GM18867 (cell line): ENCODE results near the gene F2RL3.
A peak's percentile ranks its signal among the peaks of the same experiment; 100 is the strongest.

Experiments used
- ATAC-seq: cut with Tn5 transposase; IDR thresholded peaks from one replicate; pipeline ENCODE4 v1.9.1; 2021; ENCODE audit warnings: mild to moderate bottlenecking, moderate library complexity; ENCODE audit not compliant: unreplicated experiment

Gene F2RL3

GRCh38 chr19:16892868-16893685 lies 4.3 kb downstream of the F2RL3 start:
- ATAC-seq = no peak

DNA sequence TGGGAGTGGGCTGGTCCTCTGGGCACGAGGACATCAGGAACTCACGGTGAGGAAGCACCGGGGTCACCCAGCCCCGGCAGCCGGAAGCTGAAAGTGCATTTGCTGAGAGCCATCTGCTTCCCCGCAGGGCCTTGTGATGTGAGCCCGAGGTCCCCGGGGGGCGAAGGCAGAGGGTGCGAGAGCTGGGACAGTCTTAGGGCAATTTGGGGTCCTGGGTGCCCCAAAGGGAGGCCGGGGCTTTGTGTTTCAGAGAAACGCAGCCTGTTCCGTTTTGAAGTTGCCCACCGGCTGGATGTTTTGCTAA lies 4.8 kb downstream of the F2RL3 start:
- no peak for ATAC-seq

GRCh38 chr19:16894080-16894479 lies 5.3 kb downstream of the F2RL3 start:
- ATAC-seq = no peak

DNA sequence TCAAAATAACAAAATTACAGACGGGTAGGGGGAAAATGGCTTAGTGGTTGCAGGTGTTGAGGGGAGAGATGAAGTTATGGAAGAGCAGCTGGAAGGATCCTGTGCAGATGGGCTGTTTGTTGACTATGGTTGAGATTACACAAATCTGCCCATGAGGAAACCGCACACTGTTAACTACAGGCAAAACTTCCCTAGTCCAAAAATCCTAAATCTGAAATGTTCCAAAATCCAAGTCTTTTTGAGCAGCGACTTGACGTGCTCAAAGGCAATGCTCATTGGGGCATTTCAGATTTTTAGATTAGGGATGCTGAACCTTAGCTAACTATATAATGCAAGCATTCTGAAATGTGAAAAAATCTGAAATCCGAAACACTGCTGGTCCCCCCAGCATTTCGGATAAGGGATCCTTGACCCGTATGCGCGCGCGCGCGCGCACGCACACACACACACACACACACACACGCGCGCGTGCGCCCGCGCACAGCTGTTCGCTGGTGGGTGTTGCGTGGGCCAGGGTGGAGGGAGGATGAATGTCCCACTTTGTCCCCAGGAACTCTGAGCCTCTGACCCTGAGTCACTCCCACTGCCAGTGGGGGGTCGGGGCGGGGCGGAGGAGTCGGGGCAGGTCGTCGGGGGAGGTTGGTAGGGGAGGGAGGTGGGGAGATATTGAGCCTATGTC lies 6.8 kb downstream of the F2RL3 start:
- ATAC-seq = no peak

- ATAC-seq = peak; percentile 30
Observed at GRCh38 chr19:16896146-16897028, 7.6 kb downstream of the F2RL3 start.

DNA sequence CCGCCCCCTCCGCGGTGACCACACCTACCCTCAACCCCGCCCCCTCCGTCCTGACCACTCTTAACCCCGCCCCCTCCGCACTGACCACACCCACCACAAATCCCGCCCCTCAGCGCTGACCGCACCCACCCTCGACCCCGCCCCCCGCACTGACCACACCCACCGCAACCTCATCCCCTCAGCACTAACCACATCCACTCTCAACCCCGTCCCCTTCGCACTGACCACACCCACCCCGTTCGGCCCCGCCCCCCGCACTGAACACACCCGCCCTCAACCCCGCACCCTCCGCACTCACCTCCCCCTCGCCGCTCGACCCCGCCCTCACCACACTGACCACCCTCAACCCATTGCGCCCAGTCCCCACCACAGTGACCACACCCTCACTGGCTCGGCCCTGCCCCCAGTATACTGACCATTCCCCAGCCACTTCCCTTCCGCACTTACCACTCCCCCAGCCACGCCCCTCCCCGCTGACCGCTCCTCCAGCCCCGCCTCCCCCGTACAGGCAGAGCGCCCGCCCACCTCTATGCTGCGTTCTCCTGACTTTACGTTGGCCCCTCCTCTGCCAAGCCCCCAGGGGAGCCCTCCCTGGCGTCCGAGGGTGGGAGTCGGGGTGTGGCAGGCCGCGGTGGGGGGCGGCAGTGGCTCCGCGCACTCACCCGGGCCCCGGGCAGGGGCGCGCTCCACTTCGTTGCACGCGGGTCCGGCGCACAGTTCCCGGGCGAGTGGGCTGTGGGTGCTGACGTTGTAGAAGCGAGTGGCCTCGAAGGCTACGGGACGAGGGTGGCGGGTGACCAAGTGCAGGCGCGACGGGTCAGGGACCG lies 8.4 kb downstream of the F2RL3 start:
- ATAC-seq = peak; percentile 60

GRCh38 chr19:16897856-16898161 lies 9.0 kb downstream of the F2RL3 start:
- no peak for ATAC-seq

- no peak for ATAC-seq
Observed at GRCh38 chr19:16898361-16899015, 9.7 kb downstream of the F2RL3 start.

DNA sequence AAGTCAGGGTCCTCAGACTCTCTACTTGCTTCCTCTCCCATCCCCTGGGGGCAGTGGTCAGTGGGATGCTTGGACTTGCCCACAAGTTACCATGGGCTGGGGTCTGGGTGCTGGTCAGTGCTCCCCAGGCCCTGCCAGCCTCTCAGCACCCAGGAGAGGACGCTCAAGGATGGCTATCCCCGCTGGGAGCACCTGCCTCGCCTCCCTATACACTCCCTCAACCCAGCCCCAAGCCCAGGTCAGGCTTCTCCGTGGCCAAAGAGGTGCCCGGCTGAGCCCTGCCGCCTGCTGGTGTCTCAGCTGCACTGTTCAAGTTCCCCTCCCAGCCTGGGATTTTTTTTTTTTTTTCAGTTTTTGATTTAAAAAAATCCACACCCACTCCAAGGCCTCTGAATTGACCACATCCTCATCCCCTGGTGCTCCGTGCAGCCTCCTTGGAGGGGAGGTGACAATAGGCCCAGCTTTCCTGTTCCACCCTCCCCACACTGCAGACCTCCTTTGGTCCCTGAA lies 10.8 kb downstream of the F2RL3 start:
- no peak for ATAC-seq

DNA sequence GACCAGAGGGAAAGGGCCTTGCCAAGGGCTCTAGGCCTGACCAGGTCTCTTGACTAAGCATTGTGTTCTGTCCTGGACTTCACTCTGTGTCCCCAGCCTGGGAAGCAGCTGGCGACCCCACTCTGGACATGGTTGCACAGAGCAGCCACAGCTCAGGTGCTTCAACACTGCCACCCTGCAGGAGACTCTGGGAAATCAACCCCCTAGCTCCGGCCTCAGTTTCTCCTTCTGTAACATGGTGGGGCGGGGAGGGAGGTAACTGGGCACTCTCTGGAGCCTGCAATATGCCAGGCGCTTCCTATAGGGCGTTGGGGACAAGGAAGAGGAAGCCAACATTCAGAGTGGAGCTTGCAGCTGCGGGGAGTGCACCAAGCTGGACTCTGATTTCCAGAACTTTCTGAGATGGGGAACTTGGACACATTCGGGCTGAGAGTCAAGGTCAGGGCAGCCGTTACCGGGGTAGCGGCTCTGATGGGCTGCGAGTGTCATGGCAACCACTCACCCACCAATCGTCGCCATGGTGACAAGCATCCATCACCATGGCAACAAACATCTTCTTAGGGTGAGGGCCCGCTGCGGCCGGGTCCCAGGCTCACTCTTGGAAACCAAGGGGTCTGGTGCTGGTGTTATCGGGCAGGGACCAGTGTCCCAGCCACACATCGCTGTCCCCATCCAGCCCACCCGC lies 12.8 kb downstream of the F2RL3 start:
- no peak for ATAC-seq

DNA sequence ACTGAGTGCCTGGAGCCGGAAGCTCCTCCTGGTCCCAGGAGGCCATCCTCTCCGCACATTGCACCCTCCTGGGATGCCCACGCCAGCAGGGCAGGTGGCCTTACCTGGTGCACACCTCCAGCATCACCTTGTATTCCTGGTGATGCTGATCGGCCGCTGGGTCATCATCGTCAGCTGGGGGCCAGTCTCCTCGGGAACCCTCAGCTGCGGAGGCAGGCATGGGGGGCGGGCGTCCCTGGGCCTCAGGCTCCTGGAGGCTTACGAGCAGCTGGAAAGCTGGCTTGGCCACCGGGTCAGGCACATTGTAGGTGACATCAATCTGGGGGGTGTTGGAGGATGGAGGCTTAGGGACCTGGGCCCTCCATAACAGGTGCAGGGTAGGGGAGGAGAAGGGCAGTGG lies 13.7 kb downstream of the F2RL3 start:
- ATAC-seq = no peak

DNA sequence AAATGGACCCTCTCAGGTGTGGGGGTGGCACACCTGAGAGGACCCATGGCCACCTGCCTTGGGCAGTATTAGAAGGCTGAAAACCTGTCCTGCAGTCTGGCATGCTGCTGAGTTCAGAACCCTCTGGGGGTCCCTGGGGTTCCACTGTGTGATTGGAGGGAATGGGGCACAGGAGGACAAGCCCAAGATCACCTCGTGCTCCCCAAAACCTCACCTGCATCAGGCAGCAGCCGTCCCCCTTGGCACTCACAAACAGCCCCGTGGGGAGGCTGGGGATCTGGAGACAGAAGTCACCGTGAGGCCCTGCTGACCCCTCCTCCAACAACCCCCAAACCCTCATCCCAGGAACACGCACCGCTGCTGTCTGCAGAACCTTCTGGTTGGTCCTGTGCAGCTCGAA lies 14.5 kb downstream of the F2RL3 start:
- ATAC-seq = no peak

GRCh38 chr19:16904599-16904998 lies 15.8 kb downstream of the F2RL3 start:
- ATAC-seq = no peak

DNA sequence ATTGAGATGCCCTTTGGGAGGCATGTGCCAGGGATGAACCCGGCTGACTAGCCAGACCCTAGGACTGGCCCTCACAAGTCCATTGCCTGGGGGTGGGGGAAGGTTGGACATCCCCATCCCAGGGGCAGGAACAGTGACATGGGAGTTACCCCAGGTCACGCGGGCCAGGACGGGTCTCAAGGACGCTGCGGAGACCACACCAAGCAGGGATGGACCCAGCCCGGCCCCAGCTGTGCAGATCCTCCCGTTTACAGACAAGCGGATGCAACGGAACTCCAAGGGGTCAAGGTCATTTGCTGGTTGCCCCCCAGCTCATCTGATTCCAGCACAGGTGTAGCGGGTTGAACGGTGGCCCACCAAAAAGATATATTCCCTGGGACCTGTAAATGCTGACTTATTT lies 20.0 kb downstream of the F2RL3 start:
- ATAC-seq = no peak

- ATAC-seq = no peak
Observed at GRCh38 chr19:16911046-16911445, 22.2 kb downstream of the F2RL3 start.

DNA sequence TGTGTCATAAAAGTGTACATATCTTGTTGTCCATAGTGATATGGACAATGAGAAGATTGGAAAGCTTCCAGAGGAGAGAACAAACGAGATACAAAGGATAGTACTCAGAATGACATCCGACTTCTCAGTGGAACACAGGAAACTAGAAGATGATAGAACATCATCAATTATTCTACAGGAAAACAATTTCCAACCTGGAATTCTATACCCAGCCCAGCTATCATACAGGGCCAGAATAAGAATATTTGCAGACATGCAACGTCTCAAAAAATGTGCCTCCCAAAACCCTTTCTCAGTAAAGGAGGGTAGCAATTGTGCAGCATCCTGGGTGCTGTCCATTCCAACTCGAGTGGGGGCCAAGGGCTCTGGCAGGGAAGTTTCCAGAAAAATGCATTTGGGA lies 24.0 kb downstream of the F2RL3 start:
- ATAC-seq = no peak

GRCh38 chr19:16914421-16914820 lies 25.6 kb downstream of the F2RL3 start:
- no peak for ATAC-seq

DNA sequence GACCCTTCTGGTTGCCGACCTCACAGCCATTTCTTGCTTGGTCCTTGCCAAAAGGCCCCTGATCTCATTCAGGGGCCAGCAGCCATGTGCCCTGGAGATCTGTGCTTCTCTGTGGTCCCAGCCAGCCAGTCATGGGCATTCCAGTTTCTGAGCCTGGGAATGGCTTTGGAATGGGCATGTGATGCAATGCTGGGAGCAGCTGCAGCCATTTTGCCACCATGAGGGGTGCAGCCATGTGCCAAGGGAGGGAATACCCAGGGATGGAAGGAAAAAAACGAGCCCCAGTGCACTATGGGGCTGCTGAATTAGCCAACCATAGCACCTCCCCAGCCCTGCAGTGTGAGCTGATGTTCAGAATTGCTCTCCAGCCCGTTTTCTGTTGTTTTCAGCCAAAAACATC lies 26.3 kb downstream of the F2RL3 start:
- no peak for ATAC-seq

GRCh38 chr19:16915734-16916133 lies 26.9 kb downstream of the F2RL3 start:
- no peak for ATAC-seq

GRCh38 chr19:16917401-16917800 lies 28.6 kb downstream of the F2RL3 start:
- ATAC-seq = no peak
